ENCODE data around the gene LRRC74B.
"Not testable (repeated sequence)": the region's sequence is repeated elsewhere in the genome, so short reads cannot be mapped to it uniquely, and the experiment has no call there.

LRRC74B gene

DNA sequence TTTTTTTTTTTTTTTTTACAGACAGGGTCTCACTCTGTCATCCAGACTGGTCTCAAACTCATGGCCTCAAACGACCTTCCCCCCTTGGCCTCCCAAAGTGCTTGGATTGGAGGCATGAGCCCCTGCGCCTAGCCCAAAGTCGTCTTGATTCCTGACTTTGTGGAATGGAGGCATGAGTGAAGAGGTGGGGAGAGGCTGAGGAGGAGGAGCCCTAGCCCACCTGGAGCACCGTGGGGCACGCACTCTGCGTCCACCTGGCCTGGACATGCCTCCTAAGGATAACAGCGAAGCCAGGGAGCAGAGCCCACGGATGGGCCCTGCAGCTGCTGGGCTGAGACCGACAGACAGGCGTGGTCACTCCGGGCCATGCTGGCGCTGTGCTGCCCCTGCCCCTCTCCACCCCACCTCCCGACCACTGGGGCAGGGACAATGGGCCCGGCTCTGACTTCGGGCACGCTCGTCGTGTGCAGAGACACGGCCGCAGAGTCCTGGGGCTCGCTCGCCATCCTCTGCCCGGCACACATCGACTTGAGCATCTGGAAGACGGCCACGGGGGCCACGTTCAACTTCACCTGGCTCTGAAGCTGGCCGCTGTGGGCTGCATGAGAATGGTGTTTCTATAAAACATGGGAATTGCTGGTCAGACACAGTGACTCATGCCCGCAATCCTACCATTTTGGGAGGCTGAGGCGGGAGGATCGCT, 34.8 kb downstream of the LRRC74B start:
- no peak for DNase-seq

DNA sequence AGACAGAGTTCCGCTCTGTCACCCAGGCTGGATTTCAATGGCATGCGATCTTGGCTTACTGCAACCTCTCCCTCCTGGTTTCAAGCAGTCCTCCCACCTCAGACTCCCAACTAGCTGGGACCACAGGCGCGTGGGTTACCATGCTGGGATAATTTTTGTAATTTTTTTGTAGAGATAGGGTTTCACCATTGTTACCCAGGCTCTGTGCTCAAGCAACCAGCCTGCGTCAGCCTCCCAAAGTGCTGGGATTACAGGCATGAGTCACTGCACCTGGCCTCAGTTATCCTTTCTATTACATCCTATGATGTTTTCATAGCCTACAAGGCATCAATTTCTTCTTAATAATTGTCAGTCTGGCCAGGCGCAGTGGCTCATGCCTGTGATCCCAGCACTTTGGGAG, 36.5 kb downstream of the LRRC74B start:
- no peak for DNase-seq

DNA sequence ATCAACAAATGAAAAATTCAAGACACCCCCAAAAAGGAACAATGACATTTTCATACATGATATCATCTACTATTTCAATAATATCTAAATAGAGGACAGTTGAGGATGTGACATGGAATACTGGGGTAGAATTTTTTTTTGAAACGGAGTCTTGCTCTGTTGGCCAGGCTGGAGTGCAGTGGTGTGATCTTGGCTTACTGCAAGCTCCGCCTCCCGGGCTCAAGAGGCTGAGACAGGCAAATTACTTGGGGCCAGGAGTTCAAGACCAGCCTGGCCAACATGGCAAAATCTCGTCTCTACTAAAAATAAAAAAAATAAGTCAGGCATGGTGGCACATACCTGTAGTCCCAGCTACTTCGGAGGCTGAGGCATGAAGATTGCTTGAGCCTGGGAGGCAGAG, 41.4 kb downstream of the LRRC74B start:
- no peak for DNase-seq

DNA sequence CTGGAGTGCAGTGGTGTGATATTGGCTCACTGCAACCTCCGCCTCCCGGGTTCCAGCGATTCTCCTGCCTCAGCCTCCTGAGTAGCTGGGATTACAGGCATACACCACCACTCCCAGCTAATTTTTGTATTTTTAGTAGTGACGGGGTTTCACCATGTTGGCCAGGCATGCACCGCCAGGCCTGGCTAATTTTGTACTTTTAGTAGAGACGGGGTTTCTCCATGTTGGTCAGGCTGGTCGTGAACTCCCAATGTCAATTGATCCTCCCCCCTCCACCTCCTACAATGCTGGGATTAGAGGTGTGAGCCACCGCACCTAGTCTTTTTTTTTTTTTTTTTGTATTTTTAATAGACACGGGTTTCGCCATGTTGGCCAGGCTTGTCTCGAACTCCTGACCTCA, 42.2 kb downstream of the LRRC74B start:
- DNase-seq: not testable (repeated sequence)

DNA sequence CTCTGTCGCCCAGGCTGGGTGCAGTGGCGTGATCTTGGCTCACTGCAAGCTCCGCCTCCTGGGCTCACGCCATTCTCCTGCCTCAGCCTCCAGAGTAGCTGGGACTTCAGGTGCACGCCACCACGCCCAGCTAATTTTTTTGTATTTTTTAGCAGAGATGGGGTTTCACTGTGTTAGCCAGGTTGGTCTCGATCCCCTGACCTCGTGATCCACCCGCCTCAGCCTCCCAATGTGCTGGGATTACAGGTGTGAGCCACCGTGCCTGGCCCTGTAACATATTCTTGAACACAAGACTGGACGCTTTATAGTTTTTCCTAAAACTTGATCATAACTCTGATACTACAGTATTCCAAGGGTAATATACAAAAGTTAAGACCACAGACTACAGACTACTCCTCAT, 45.5 kb downstream of the LRRC74B start:
- not testable (repeated sequence) for DNase-seq

DNA sequence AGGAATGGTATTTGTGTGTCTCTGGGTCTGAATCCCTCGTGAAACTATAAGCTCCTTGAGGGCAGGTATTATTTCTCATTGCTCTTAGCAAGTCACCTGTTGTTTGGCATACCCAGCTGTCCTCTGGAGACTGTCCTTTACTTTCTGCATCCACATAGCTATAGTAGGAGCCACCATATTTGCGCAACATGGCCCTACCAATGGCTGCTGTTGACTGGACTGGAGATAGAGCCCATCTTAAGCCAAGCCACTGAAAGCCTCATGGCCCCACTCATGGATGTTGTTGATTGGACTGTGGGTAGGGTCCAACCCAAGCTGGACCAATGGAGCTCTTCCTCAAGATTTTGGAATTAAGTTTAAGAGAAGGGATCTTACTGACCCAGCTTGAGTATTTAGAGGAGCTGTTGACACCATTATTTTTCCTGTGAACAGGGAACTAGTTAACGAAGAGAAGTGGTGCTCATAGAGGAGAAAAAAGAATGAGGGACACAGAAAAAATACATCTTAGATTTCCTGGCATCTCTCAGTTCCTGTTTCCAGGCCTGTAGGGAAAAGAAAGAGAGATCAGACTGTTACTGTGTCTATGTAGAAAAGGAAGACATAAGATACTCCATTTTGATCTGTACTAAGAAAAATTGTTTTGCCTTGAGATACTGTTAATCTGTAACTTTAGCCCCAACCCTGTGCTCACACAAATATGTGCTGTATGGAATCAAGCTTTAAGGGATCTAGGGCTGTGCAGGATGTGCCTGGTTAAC, 47.2 kb downstream of the LRRC74B start:
- DNase-seq: no peak

DNA sequence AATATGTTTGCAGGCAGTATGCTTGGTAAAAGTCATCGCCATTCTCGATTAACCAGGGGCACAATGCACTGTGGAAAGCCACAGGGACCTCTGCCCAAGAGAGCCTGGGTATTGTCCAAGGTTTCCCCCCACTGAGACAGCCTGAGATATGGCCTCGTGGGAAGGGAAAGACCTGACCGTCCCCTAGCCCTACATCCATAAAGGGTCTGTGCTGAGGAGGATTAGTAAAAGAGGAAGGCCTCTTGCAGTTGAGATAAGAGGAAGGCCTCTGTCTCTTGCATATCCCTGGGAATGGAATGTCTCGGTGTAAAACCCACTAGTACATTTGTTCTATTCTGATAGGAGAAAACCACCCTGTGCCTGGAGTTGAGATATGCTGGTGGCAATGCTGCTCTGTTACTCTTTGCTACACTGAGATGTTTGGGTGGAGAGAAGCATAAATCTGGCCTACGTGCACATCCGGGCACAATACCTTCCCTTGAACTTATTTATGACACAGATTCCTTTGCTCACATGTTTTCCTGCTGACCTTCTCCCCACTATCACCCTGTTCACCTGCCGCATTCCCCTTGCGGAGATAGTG, 47.9 kb downstream of the LRRC74B start:
- DNase-seq: not testable (repeated sequence)

DNA sequence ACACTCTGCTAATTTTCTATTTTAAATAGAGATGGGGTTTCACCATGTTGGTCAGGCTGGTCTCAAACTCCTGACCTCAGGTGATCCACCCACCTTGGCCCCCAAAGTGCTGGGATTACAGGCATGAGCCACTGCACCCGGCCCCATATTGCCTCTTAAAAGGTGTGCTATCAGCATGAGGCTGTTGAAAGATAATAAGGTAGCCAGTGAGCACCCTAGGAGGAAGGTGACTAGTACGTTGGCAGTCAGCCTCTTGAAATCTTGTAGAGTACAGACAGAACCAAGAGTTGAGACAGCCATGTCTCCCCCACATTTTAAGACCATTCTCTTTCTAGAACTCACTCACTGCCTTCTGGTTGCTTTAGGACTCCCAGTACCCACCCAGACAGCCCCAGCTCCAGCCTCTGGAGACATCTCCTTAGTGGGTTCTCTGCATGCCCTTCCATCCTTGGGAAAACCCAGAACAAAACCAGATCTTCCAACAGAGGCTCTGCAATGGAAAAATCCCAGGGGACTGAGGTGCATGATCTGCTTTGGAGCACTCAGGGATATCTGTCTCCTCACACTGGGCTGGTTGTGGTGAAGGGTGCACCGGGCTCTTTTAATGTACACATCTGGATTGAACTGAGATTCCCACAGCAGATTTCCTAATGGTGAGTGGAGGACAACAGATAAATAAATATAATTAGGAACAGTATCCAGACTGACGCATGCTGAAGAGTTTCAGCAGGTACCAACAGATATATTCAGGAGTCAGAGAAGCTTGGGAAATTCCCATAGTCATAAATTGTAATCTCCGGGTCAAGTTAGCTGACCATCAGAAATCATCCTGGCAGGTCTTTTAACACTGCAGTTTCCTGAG, 49.4 kb downstream of the LRRC74B start:
- no peak for DNase-seq

DNA sequence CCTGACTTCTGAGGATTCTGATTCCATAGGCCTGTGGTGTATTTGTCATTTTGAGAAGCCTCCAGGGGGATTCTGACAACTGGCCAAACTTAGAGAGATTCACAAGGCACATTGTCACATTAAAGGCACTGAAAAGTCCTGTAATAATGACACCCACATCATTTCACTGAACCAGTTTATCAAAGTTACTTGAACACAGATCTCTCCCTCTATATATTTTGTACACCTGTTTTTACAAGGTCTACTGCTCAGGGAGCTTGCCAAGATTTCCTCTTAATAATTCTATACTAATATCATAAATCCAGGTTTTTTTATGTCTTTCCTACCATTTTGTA, 50.0 kb downstream of the LRRC74B start:
- DNase-seq: no peak

DNA sequence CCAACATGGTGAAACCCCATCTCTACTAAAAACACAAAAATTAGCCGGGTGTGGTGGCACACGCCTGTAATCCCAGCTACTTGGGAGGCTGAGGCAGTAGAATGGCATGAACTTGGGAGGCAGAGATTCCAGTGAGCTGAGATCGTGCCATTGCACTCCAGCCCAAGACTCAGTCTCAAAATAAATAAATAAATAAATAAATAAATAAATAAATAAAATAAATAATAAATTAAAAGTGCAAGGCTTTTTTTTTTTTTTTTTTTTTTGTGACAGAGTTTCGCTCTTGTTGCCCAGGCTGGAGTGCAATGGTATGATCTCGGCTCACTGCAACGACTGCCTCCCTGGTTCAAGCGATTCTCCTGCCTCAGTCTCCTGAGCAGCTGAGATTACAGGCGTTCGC, 51.1 kb downstream of the LRRC74B start:
- DNase-seq: not testable (repeated sequence)

DNA sequence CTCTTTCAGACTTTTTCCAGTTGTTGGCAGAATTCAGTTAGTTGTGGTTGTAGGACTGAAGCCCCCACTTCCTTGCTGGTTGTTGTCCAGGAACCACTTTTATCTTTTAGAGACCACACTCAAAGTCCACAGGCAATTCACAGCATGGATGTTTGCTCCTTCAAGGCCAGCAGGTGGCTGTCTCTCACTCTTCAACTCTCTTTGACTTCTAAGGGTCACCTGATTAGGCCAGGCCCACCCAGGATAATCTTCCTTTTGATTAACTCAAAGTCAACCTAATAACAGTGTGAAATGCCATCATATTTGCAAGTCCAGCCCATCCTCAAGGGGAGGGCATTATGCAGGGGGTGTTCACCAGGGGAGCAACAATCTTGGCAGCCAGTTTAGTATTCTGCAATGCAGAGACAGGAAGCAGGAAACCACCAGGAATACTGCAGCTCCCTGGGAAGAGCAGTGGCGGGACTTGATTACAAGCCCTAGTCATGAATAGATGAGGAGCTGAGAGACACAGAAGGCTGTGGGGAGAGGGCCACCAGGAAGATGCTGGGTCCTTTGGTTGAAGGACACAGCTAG, 52.4 kb downstream of the LRRC74B start:
- no peak for DNase-seq

DNA sequence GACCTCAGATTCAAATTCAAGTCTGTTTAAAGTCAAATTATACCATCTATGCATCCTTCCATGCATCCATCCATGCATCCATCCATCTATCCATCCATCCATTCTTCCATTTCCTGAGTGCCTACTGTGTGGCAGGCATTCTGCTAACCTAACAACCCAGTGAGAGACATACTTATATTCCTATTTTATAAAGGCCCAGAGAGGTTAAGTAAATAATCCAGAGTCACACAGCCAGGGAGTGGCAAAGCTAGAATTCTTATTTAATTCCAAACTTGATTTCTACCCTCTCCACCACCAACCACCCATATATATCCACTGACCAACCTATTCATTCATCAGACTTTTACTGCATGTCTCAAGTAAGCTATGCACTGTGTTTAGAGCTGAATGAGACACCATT, 53.8 kb downstream of the LRRC74B start:
- no peak for DNase-seq

DNA sequence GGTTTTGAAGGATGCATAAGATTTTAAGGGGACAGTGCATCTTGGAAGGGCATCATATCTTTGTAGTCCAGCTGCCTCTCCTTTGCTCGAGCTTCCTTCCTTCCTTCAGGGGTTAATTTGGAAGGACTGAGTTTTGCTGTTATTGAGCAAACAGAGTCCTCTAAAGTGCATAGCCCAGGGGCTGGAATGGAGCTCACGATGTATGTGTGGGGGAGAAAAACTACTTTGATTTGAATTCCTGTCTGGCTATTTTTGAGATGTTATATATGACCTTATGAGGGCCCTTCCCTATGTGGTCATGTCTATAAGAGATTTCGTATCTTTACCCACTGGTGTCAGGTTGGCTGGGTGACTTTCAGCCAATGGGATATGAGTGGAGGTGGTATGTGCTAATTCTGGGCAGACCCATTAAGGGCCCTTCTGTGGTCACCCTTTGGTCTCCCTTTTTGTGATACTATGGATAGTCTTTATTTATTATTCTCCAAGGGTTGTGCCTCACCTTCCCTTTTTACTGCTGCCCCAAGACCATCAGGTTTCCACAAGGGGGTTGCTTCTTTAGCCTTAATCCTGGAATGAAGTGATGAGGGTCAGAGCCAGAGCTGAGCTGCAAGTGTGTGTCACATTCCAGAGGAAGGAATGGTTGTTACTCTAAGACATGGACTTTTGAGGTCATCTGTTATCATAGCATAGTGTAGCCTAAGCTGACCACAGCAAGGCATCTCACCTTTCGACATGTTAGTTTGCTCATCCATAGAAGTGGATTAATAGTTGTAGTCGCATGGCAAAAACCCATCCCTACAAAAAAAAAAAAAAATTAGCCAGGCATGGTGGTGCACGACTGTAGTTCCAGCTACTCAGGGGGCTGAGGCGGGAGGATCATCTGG, 54.6 kb downstream of the LRRC74B start:
- no peak for DNase-seq

DNA sequence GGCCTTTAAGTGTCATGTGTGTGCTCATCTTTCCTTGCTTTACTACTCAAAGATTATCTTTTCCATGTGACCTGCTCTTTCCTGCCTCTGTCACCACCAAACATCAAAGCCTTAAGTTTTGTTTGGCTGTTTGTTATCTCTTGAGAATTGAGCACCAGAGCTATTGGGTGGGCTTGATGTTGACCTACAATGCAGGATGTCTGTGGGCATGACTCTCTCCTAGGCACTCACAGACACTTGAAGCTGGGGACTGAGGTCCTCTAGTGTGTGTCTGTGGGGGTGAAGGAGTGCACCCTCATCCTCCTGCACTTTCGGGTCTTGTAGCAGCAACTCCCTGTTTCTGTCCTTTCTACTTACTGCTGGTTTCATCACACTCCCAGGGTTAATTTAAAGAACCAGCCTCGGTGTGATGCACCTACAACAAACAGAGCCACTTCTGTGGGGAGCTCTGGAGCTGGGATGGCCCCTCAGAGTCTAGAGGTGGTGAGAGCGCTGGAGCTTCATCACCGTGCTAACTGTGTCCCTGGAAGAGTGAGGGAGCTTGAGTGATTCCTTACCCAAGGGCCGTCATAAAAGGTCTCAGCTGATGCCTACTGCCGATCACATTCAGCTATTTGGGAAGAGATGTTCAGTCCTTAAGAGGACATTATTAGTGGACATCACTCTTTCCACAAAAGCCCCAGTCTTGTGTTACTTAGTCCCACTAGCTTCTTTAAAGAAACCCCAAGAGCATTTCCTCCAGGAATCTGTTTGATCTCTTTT, 56.3 kb downstream of the LRRC74B start:
- no peak for DNase-seq

DNA sequence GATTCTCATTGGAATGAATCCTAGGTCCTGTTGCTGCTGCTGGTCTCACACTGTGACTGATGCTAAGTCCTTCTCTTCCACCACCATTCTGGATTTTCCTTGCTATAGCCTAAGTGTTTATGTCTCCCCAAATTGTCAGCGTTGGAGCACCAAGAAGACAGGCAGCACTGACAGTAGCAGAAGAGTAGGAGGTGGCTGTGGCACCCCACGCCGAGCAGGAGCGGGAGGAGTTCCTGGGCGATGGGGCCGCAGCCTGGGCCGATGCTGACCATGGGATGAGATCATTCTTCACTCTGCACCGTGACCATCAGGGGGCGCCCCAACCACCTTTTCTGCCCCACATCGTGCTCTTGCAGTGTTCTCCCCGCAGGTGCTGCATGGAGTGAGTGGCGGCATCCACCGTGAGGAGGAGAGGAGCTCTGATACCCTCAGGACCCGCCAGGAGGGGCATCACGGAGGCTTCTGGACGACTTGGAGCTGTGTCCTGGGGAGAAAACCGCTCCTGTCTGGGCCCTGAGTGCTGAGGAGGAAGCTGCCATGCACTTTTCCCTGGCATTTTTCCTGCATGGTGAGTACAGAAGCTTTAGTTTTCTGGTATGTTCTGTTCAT, 57.0 kb downstream of the LRRC74B start:
- peak; percentile 81 for DNase-seq

DNA sequence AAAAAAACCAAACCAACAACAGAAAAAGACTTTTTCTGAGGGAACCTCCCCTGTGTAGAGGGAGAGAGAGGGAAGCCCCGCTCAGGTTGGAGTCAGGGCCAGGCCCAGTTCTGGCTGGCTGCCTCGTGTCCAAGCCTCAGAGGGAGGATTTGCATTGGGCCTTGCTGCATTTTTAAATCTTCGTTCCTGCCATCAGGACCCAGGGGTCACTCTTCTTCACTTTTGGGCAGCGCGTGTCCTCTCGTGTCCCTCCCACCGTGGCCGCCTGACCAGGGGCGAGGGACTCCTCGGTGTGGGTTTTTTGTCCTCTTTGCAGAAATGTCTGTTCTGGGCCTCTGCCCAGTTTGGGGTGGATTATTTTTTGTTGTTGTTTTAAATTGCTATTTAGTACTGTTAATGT, 57.9 kb downstream of the LRRC74B start:
- DNase-seq: no peak

DNA sequence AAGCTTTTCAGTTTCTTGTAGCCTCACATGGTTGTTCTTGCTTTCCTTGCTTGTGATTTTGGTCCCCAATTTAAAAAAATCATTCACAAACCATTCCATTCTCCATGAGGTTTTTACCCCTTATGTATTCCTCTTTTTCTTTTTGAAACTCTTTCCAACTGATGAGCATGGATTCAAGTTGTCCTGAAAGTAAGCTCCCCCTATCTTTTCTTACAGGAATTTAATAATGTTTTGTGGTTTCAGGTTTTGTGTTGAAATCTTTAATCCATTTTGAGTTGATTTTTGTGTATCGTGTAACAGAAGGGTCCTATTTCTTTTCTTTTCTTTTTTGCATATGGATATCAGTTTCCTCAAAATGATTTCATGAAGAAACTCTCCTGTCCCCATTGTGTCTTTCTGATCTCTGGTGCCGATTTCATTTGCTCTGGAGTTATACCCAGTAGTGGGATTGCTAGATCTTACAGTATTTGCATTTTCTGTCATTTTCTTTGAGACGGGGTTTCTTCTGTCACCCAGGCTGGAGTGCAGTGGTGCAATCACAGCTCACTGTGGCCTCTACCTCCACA, 58.5 kb downstream of the LRRC74B start:
- DNase-seq: peak; percentile 3

DNA sequence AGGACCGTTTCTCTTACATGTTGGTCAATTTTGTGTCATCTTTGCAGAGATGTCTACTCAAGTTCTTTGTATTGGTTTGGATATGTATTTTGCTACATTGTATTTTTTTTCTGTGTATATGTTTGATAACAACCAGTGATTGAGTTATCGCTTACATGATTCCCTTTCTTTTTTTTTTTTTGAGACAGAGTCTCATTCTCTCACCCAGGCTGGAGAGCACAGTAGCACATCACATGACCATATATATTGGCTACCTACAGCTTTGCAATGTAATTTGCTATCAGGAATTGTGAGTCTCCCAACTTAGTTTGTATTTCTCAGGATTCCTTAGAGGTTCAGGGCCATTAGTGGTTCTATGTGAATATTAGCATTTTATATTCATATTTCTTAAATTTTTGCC, 59.5 kb downstream of the LRRC74B start:
- DNase-seq: no peak

DNA sequence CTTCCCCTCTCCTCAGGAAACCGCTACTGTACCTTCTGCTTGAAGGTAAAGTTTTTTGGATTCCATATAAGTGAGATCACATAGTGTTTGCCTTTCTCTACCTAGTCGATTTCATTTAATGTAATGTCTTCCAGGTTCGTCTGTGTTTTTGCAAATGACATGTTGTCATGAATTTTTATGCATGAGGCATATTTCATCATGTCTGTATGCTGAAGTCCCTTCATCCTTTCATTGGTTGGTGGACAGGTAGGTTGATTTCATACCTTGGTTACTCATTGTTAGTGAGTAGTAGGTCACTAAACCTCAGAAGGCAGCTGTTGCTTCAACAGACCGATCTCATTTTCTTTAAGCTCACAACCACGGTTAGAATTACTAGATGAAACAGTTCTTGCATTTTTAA, 60.3 kb downstream of the LRRC74B start:
- no peak for DNase-seq

DNA sequence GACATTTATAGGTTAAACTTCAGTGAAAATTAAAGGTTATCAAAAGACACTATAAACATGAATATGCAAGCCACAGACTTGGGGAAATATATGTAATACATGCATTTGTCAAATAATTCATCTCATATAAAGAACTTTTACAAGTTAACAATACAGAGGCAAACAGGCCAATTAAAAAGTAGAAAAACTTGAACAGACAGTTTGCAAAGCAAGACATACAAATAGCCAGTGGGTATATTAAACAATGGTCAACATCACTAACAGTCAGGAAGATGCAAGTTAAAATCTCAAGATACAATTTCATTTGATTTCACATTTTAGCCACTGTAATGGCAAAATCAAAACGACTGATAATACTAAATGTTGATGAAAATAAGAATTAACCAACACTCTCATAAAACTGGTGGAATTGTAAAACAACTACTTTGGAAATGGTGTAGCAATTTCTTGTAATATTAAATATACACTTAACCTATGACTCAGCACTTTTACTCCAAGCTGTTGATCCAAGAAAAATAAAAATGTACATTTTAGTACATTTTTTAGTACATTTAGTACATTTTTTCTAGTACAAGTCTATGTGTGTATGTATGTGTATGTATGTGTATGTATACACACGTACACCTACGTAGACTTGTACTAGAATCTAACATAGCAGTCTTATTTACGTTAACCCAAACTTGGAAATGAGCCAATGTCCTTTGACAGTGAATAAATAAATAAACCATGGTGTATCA, 62.8 kb downstream of the LRRC74B start:
- DNase-seq: no peak

Data from DMS 273 treated with DMSO at 0.1 percent for 48 hours (cell line).